IMR-90 (cell line): ENCODE measurements around the gene GPR152. TPM values are rescaled to one million over a fixed set of nuclear protein-coding genes. Genes with fewer than 3 reads are reported as not detected.

ENCODE experiments used
- ATAC-seq: fragments of 200-7000 bp; cut with Tn5 transposase; 2 replicates; pipeline ENCODE4 v1.9.1; 2020; ENCODE audit warnings: low read depth, mild to moderate bottlenecking, moderate library complexity
- BruUV-seq: library from RNA; stranded (reverse); fragments of 400-500 nt; replicated peaks from 2 replicates; lab custom pipeline; 2021; lab: Mats Ljungman, UMichigan
- CTCF ChIA-PET: fragments of 300-600 bp; formaldehyde crosslinking; extraction: SDS; loops from one replicate; lab custom pipeline; 2021; ENCODE audit warnings: antibody characterized with exemption; lab: Yijun Ruan, JAX
- POLR2A ChIA-PET: fragments of 300-600 bp; sonication (Branson Sonifier 250); formaldehyde crosslinking; loops from one replicate; lab custom pipeline; 2022; ENCODE audit warnings: antibody characterized with exemption; ENCODE audit not compliant: unreplicated experiment; lab: Charles Lee
- DNase-seq: peaks from one replicate; pipeline ENCODE4 v3.0.0; 2013
- H2AFZ ChIP-seq: replicated peaks from 2 replicates; pipeline ENCODE3; 2013; ENCODE audit warnings: low read length, mild to moderate bottlenecking; ENCODE audit not compliant: poor library complexity
- H2AK5ac ChIP-seq: 2 replicates; pipeline ENCODE4 v1.6.1; 2013; ENCODE audit warnings: low read depth, low read length, inconsistent platforms
- H2AK9ac ChIP-seq: replicated peaks from 2 replicates; pipeline ENCODE3; 2013; ENCODE audit warnings: mild to moderate bottlenecking, low read depth, low read length, moderate library complexity; ENCODE audit not compliant: poor library complexity
- H2BK120ac ChIP-seq: 2 replicates; pipeline ENCODE4 v1.6.1; 2013; ENCODE audit warnings: low read depth, low read length, inconsistent platforms
- H2BK15ac ChIP-seq: 3 replicates; pipeline ENCODE4 v1.6.1; 2013; ENCODE audit warnings: low read depth, low read length, inconsistent platforms
- H2BK20ac ChIP-seq: 2 replicates; pipeline ENCODE4 v1.6.1; 2013; ENCODE audit warnings: low read depth, mild to moderate bottlenecking, inconsistent platforms, low read length, moderate library complexity
- H2BK5ac ChIP-seq: 2 replicates; pipeline ENCODE4 v1.6.1; 2013; ENCODE audit warnings: mild to moderate bottlenecking, low read depth, low read length, inconsistent platforms; ENCODE audit not compliant: poor library complexity, severe bottlenecking
- H3K14ac ChIP-seq: replicated peaks from 2 replicates; pipeline ENCODE4 v1.6.1; 2013; ENCODE audit warnings: low read depth, low read length, inconsistent platforms
- H3K18ac ChIP-seq: 2 replicates; pipeline ENCODE4 v1.6.1; 2013; ENCODE audit warnings: low read depth, low read length, control low read depth
- H3K23ac ChIP-seq: 2 replicates; pipeline ENCODE4 v1.6.1; 2013; ENCODE audit warnings: low read depth, low read length, inconsistent platforms
- H3K27ac ChIP-seq: 2 replicates; pipeline ENCODE4 v1.5.1; 2013; ENCODE audit warnings: mild to moderate bottlenecking, control low read depth, low read length; ENCODE audit not compliant: insufficient read depth
- H3K27me3 ChIP-seq: 2 replicates; pipeline ENCODE4 v1.6.1; 2013; ENCODE audit warnings: low read length; ENCODE audit not compliant: control insufficient read depth, insufficient read depth
- H3K36me3 ChIP-seq: 2 replicates; pipeline ENCODE4 v1.6.1; 2013; ENCODE audit warnings: low read length, mixed read lengths; ENCODE audit not compliant: control insufficient read depth, insufficient read depth
- H3K4ac ChIP-seq: 2 replicates; pipeline ENCODE4 v1.6.1; 2013; ENCODE audit warnings: low read depth, low read length, inconsistent platforms
- H3K4me1 ChIP-seq: 2 replicates; pipeline ENCODE4 v1.6.1; 2013; ENCODE audit warnings: low read length, mixed read lengths; ENCODE audit not compliant: control insufficient read depth, insufficient read depth
- H3K4me2 ChIP-seq: 2 replicates; pipeline ENCODE4 v1.6.1; 2013; ENCODE audit warnings: low read depth, mild to moderate bottlenecking, control low read depth, low read length, moderate library complexity
- H3K4me3 ChIP-seq: 2 replicates; pipeline ENCODE4 v1.5.1; 2013; ENCODE audit warnings: low read depth, mild to moderate bottlenecking, control low read depth, low read length, moderate library complexity; ENCODE audit not compliant: insufficient read depth
- H3K56ac ChIP-seq: 2 replicates; pipeline ENCODE4 v1.6.1; 2013; ENCODE audit warnings: low read length, inconsistent platforms; ENCODE audit not compliant: insufficient read depth; ENCODE audit errors: extremely low read depth
- H3K79me1 ChIP-seq, 2 experiments: 2 replicates each; pipeline ENCODE4 v1.6.1; 2013; ENCODE audit warnings: low read length in 2 of 2, inconsistent platforms in 1 of 2, low read depth in 1 of 2
- H3K9ac ChIP-seq: 2 replicates; pipeline ENCODE4 v1.6.1; 2013; ENCODE audit warnings: low read depth, low read length, control low read depth
- H3K9me1 ChIP-seq: 2 replicates; pipeline ENCODE4 v1.6.1; 2013; ENCODE audit warnings: low read length, inconsistent platforms; ENCODE audit not compliant: insufficient read depth
- H3K9me3 ChIP-seq: 2 replicates; pipeline ENCODE4 v1.6.1; 2013; ENCODE audit warnings: low read length; ENCODE audit not compliant: control insufficient read depth, insufficient read depth
- H4K20me1 ChIP-seq: 2 replicates; pipeline ENCODE4 v1.6.1; 2013; ENCODE audit warnings: low read length, inconsistent platforms; ENCODE audit not compliant: insufficient read depth
- H4K5ac ChIP-seq: 2 replicates; pipeline ENCODE4 v1.6.1; 2013; ENCODE audit warnings: mild to moderate bottlenecking, low read depth, low read length, control low read depth
- H4K8ac ChIP-seq, 2 experiments: 2 replicates each; pipeline ENCODE4 v1.6.1; 2013; ENCODE audit warnings: low read depth in 2 of 2, low read length in 2 of 2, control low read depth in 1 of 2, inconsistent platforms in 1 of 2
- H4K91ac ChIP-seq: 2 replicates; pipeline ENCODE4 v1.6.1; 2013; ENCODE audit warnings: low read depth, low read length, inconsistent platforms; ENCODE audit not compliant: insufficient read depth
- CTCF ChIP-seq: conservative IDR thresholded peaks from 2 replicates; pipeline ENCODE4 v1.5.1; 2012; ENCODE audit warnings: mild to moderate bottlenecking, low read depth, low read length, improper control_type of control experiment
- WGBS, 2 experiments: methylation state at CpG; one replicate each; pipeline versions ENCODE4 v1.1.5 to v1.1.7; 2013; ENCODE audit warnings: missing lambda C conversion rate in 2 of 2; ENCODE audit not compliant: insufficient read length in 1 of 2; ENCODE audit errors: extremely low coverage in 2 of 2; 5-methylcytosine and 5-hydroxymethylcytosine counted together
- dilution Hi-C: fragments of 300-500 bp; cut with HindIII; formaldehyde crosslinking; loops from one replicate; pipeline ENCODE4 v1.14.3; 2018; ENCODE audit warnings: low sequenced_read_pairs; ENCODE audit not compliant: unreplicated experiment
- in situ Hi-C: fragments of 300-500 bp; cut with MboI; formaldehyde crosslinking; loops from 3 replicates; pipeline ENCODE4 v1.14.3; 2019; ENCODE audit warnings: low sequenced_read_pairs, inconsistent platforms, mixed read lengths
- intact Hi-C: fragments of 100-400 bp; cut with micrococcal nuclease; formaldehyde crosslinking; loops from 2 replicates; pipeline ENCODE4 v1.10.0; 2022
- polyA plus RNA-seq, 3 experiments: library from polyadenylated mRNA; depleted of rRNA; stranded (reverse); fragments of >200 nt; gene quantifications; 2 replicates each; pipeline ENCODE4 v1.2.3, GENCODE V29; 2012; ENCODE audit warnings: low replicate concordance in 1 of 3
- total RNA-seq: library from RNA; depleted of rRNA; stranded (reverse); fragments of >200 nt; gene quantifications from 2 replicates; pipeline ENCODE4 v1.2.3, GENCODE V29; 2012

GPR152 gene
- total and polyA plus RNA-seq, 2 of the 4 experiments (the other 2 are of a cell fraction), result not detected

- no peak overlapping the region for H3K14ac ChIP-seq
- no peak overlapping the region for H4K91ac ChIP-seq
- no peak overlapping the region for H3K4me2 ChIP-seq
- no peak overlapping the region for H3K9ac ChIP-seq
- no peaks in the 10 kb centered on the region for H3K4me1 ChIP-seq
- no peak overlapping the region for H4K5ac ChIP-seq
- no peak overlapping the region for H3K23ac ChIP-seq
- no peak for DNase-seq
- in situ Hi-C loops (no loop called here), intact Hi-C loops (no loop called here), dilution Hi-C loops (no loop called here)
- no peaks in the 10 kb centered on the region for H3K27me3 ChIP-seq
- H3K79me1 ChIP-seq, result no peaks in the 10 kb centered on the region
- no peak overlapping the region for H2AFZ ChIP-seq
- no TSS peak for BruUV-seq
- no peak overlapping the region for H3K4me3 ChIP-seq
- no peak overlapping the region for H3K4ac ChIP-seq
- ChIA-PET CTCF (no interaction called here), POLR2A (no interaction called here)
- peak overlapping the region; percentile 35 for H2AK9ac ChIP-seq
- peaks cover 49% of the 10 kb centered on the region for H3K36me3 ChIP-seq
- no peak for ATAC-seq
- H2BK15ac ChIP-seq, result no peak overlapping the region
- no peak overlapping the region for H3K27ac ChIP-seq
- H4K20me1 ChIP-seq, result no peaks in the 10 kb centered on the region
- H4K8ac ChIP-seq, result no peak overlapping the region
- no peak for TF ChIP-seq CTCF
- no peak overlapping the region for H3K56ac ChIP-seq
- WGBS, 2 experiments, result 95% methylated on average over 4 of the region's 16 CpGs; no CpG with 5 or more reads in 1 of the 2 experiments
- no peak overlapping the region for H2BK20ac ChIP-seq
- H3K18ac ChIP-seq, result no peak overlapping the region
- H2BK5ac ChIP-seq, result no peak overlapping the region
- H3K9me1 ChIP-seq, result no peaks in the 10 kb centered on the region
- no peak overlapping the region for H2BK120ac ChIP-seq
- no peaks in the 10 kb centered on the region for H3K9me3 ChIP-seq
- no peak overlapping the region for H2AK5ac ChIP-seq
Measured at GRCh38 chr11:67495234-67496005, 42.9 kb upstream of the GPR152 start.
